GM12878 (cell line): Measurements from ENCODE around the gene BEND7. TPM values are rescaled to one million over a fixed set of nuclear protein-coding genes. Genes with fewer than 3 reads are reported as not detected.
"Not testable (repeated sequence)": the region's sequence is repeated elsewhere in the genome, so short reads cannot be mapped to it uniquely, and the experiment has no call there.

Experiments used
- ATAC-seq: fragments of 200-7000 bp; cut with Tn5 transposase; 3 replicates; pipeline ENCODE4 v1.9.1; 2020; ENCODE audit warnings: mild to moderate bottlenecking, moderate library complexity
- BruUV-seq: library from RNA; stranded (reverse); fragments of 400-500 nt; replicated peaks from 2 replicates; lab custom pipeline; 2021; lab: Mats Ljungman, UMichigan
- CTCF ChIA-PET: fragments of 300-600 bp; sonication (Branson Sonifier 250); formaldehyde crosslinking; extraction: SDS; loops from one replicate; lab custom pipeline; 2021; ENCODE audit warnings: inconsistent platforms; lab: Yijun Ruan, JAX
- POLR2A ChIA-PET: fragments of 350-600 bp; formaldehyde crosslinking; extraction: SDS; loops from one replicate; lab custom pipeline; 2021; ENCODE audit warnings: inconsistent platforms; lab: Charles Lee
- RAD21 ChIA-PET: fragments of 300-600 bp; sonication (Branson Sonifier 250); formaldehyde crosslinking; loops from one replicate; lab custom pipeline; 2023; ENCODE audit warnings: antibody characterized with exemption; ENCODE audit not compliant: unreplicated experiment; lab: Charles Lee
- SMC1A ChIA-PET: fragments of 300-600 bp; sonication (Branson Sonifier 250); formaldehyde crosslinking; loops from one replicate; lab custom pipeline; 2023; ENCODE audit not compliant: unreplicated experiment, uncharacterized antibody; lab: Charles Lee
- DNase-seq: peaks from one replicate; pipeline ENCODE4 v3.0.0-alpha.2; 2011; ENCODE audit warnings: low read depth, low spot score
- FAIRE-seq: peaks from 3 replicates; lab custom pipeline; 2011; peaks lifted over from hg19 to GRCh38; lab: Jason Lieb, UNC
- H2AFZ ChIP-seq: 2 replicates; pipeline ENCODE4 v1.6.0; 2011; ENCODE audit warnings: low read depth, low read length, control low read depth; ENCODE audit not compliant: control insufficient read depth
- H3K27ac ChIP-seq: 2 replicates; pipeline ENCODE4 v1.5.1; 2011; ENCODE audit warnings: control low read depth; ENCODE audit not compliant: control insufficient read depth, insufficient read depth
- H3K27me3 ChIP-seq, 2 experiments: replicated peaks in 1 of 2; 2 replicates each; pipeline versions ENCODE4 v1.6.0 to v1.6.1; 2011; ENCODE audit warnings: low read length in 1 of 2; ENCODE audit not compliant: control insufficient read depth in 2 of 2, insufficient read depth in 2 of 2
- H3K36me3 ChIP-seq, 2 experiments: 2 replicates each; pipeline ENCODE4 v1.5.1; 2011; ENCODE audit warnings: low read length in 1 of 2; ENCODE audit not compliant: control insufficient read depth in 2 of 2, insufficient read depth in 2 of 2
- H3K4me1 ChIP-seq: 2 replicates; pipeline ENCODE4 v1.6.1; 2011; ENCODE audit warnings: mild to moderate bottlenecking, low read length, moderate library complexity, mixed read lengths; ENCODE audit not compliant: control insufficient read depth, insufficient read depth
- H3K4me2 ChIP-seq: 2 replicates; pipeline ENCODE4 v1.6.0; 2011; ENCODE audit warnings: control low read depth; ENCODE audit not compliant: control insufficient read depth, insufficient read depth
- H3K4me3 ChIP-seq: fragments of 200-600 bp; sonication (generic); 2 replicates; pipeline ENCODE4 v1.5.1; 2016
- H3K79me2 ChIP-seq: 2 replicates; pipeline ENCODE4 v1.6.0; 2011; ENCODE audit warnings: low read length; ENCODE audit not compliant: control insufficient read depth, insufficient read depth
- H3K9ac ChIP-seq: 2 replicates; pipeline ENCODE4 v1.8.0; 2011; ENCODE audit warnings: low read length, control low read depth, mixed read lengths; ENCODE audit not compliant: control insufficient read depth, insufficient read depth
- H3K9me3 ChIP-seq: replicated peaks from 3 replicates; pipeline ENCODE4 v1.5.1; 2011; ENCODE audit warnings: mild to moderate bottlenecking, low read length; ENCODE audit not compliant: control insufficient read depth, insufficient read depth
- H4K20me1 ChIP-seq: 2 replicates; pipeline ENCODE4 v1.6.0; 2011; ENCODE audit not compliant: control insufficient read depth, insufficient read depth
- POLR2A ChIP-seq: IDR thresholded peaks from 2 replicates; pipeline ENCODE4 v1.6.1; 2011; ENCODE audit warnings: low read depth, mild to moderate bottlenecking, low read length
- TCF3 ChIP-seq: IDR thresholded peaks from 2 replicates; pipeline ENCODE4 v1.6.1; 2012; ENCODE audit warnings: low read depth, mild to moderate bottlenecking, low read length, borderline replicate concordance; ENCODE audit not compliant: insufficient read depth
- WGBS: methylation state at CpG from one replicate; pipeline ENCODE4 v1.1.6; 2016; ENCODE audit warnings: low lambda C conversion rate; ENCODE audit not compliant: insufficient replicate concordance, insufficient coverage; ENCODE audit errors: missing lambda C conversion rate; 5-methylcytosine and 5-hydroxymethylcytosine counted together
- in situ Hi-C: fragments of 300-500 bp; cut with MboI; formaldehyde crosslinking; loops from 9 replicates; pipeline ENCODE4 v1.14.3; 2018; ENCODE audit warnings: mixed read lengths
- intact Hi-C: fragments of 100-400 bp; cut with micrococcal nuclease; formaldehyde crosslinking; loops from one replicate; pipeline ENCODE4 v1.14.2; 2022; ENCODE audit not compliant: unreplicated experiment
- polyA plus RNA-seq, 11 experiments: library from polyadenylated mRNA; depleted of rRNA in 4 of 11; unstranded in 6 of 11; stranded (reverse) in 5 of 11; fragments of >200 nt; fragmentation: Nextera tagmentation in 4 of 11; fragmentation: Illumina TruSeq in 1 of 11; extraction: Ambion mirVana in 4 of 11; extraction: Trizol in 1 of 11; gene quantifications; 1 replicate in 1 of 11; 2 replicates in 10 of 11; pipeline versions ENCODE4 v1.2.1 to v1.2.3, GENCODE V29; 2011 to 2016; ENCODE audit warnings: inconsistent platforms in 2 of 11, missing spikeins in 2 of 11, low read depth in 1 of 11
- total RNA-seq, 4 experiments: library from RNA; depleted of rRNA in 3 of 4; stranded (reverse); fragments of >200 nt in 3 of 4; fragmentation: Illumina TruSeq in 1 of 4; extraction: Trizol in 1 of 4; gene quantifications; 2 replicates each; pipeline versions ENCODE4 v1.2.1 to v1.2.3, GENCODE V29; 2013 to 2021

The BEND7 gene
- total and polyA plus RNA-seq, 10 of the 15 experiments (the other 5 are each of a cell fraction or from before 2014, with no cell fraction given) = not detected

- H3K79me2 ChIP-seq, H3K4me2 ChIP-seq, in situ Hi-C loops, H3K36me3 ChIP-seq, H3K9me3 ChIP-seq, H3K4me3 ChIP-seq, DNase-seq, H2AFZ ChIP-seq, CTCF ChIA-PET, RAD21 ChIA-PET, H4K20me1 ChIP-seq, H3K9ac ChIP-seq, H3K27ac ChIP-seq, FAIRE-seq, H3K4me1 ChIP-seq, H3K27me3 ChIP-seq, BruUV-seq, ATAC-seq, intact Hi-C loops, SMC1A ChIA-PET, POLR2A ChIA-PET: not testable (repeated sequence)
- 58% methylated on average over 7 of the region's 7 CpGs for WGBS
Observed at GRCh38 chr10:13403426-13403825, 125.4 kb downstream of the BEND7 start.

GRCh38 chr10:13402021-13402420 is 126.8 kb downstream of the BEND7 start:
- no peak overlapping the region for H3K27ac ChIP-seq
- CTCF ChIA-PET = no interaction called here
- H3K4me2 ChIP-seq = no peak overlapping the region
- DNase-seq = no peak
- no peak overlapping the region for H3K9ac ChIP-seq
- intact Hi-C loops = no loop called here
- H2AFZ ChIP-seq = no peak overlapping the region
- no peak for ATAC-seq
- H4K20me1 ChIP-seq = no peaks in the 10 kb centered on the region
- no peak overlapping the region for H3K4me3 ChIP-seq
- whole genome bisulfite sequencing = 70% methylated on average over 8 of the region's 8 CpGs
- H3K36me3 ChIP-seq = no peaks in the 10 kb centered on the region
- BruUV-seq = no TSS peak
- FAIRE-seq = no peak
- no peaks in the 10 kb centered on the region for H3K79me2 ChIP-seq
- no peaks in the 10 kb centered on the region; a peak in 1 of 4 replicates for H3K27me3 ChIP-seq
- no peak for TF ChIP-seq TCF3
- TF ChIP-seq POLR2A = no peak
- TF ChIP-seq, all 136 proteins: peak for 0
- in situ Hi-C loops = no loop called here
- ChIA-PET RAD21 (no interaction called here), POLR2A (no interaction called here), SMC1A (no interaction called here)
- H3K9me3 ChIP-seq = no peaks in the 10 kb centered on the region
- H3K4me1 ChIP-seq = no peaks in the 10 kb centered on the region
